Loucy (cell line): Measurements from ENCODE around the gene KL.

Experiments used
- CTCF ChIP-seq: fragments of 200-600 bp; sonication (generic); conservative IDR thresholded peaks from 2 replicates; pipeline ENCODE4 v1.5.1; 2014; ENCODE audit warnings: mild to moderate bottlenecking, antibody characterized with exemption, low read length
- EZH2phosphoT487 ChIP-seq: fragments of 200-600 bp; IDR thresholded peaks from 2 replicates; pipeline ENCODE4 v1.6.1; 2018; ENCODE audit warnings: antibody characterized with exemption, mild to moderate bottlenecking, moderate library complexity, borderline replicate concordance

GRCh38 chr13:33081666-33082065 is 65.4 kb downstream of the KL start:
- TF ChIP-seq CTCF (no peak), EZH2phosphoT487 (no peak)
